Stimulated activated CD8-positive, alpha-beta memory T cell treated with anti-CD3 and anti-CD28 coated beads, Interleukin-12 subunit alpha, Interleukin-12 subunit beta, amount 100 ng/mL, for 1 hour (primary cell): ENCODE results near the gene EYA4.

Source experiments
- DNase-seq: peaks from one replicate; pipeline ENCODE4 v3.0.0-alpha.2; 2020; ENCODE audit warnings: low read depth

The EYA4 gene

DNA sequence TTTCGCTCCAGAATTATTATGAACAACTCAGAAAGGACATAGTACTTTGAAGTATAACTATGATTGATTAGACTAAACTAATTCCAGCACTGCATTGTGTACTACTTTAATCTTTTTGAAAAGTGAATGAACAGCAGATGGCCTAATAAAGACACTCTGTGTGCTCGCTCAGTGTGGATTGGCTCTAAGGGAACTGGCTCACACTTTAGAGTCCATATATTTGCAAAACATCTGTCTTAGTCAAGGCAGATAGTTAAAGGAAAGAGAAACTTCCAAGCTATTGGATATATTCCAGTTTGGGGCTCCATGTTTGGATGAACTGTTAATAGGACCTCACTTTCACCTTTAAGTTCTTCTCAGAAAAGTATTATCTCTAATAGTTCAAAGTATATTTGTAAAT is 218.9 kb downstream of the EYA4 start:
- no peak for DNase-seq

DNA sequence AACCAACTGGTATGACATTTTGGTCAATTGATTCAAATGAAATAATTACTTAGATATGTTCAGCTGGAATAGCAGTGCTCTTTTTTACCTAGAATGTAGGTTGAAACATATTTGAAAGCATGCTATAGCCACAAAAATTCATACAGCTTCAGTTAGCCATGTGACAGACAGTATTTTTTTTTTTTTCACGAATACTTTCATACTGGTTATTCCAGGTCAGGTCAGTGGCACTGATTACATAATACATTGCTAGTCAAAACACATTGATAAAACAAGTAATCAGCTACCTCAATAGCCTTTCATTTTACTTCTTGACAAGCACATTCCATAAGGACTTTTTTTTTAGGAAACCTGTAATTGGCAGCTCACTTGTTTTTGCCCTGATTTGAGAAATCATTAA is 222.6 kb downstream of the EYA4 start:
- DNase-seq = no peak

DNA sequence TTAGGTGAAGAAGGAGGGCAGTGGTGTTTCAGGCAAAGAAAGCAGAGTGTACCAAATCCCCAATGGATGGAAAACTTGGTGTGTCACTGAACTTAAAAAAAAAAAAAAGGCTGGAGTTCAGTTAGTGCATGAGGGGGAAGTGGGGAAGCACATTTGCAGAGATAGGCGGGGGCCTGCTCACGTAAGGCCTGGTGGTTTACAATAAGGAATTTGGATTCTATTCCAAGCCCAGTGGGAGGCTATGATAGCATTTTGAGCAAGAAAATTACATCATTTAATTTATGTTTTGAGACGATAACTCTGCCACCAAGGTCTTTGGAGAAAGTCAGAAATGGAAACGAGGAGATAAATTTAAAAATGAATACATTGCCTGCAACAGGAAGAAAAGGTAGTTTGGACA is 225.5 kb downstream of the EYA4 start:
- DNase-seq = no peak

DNA sequence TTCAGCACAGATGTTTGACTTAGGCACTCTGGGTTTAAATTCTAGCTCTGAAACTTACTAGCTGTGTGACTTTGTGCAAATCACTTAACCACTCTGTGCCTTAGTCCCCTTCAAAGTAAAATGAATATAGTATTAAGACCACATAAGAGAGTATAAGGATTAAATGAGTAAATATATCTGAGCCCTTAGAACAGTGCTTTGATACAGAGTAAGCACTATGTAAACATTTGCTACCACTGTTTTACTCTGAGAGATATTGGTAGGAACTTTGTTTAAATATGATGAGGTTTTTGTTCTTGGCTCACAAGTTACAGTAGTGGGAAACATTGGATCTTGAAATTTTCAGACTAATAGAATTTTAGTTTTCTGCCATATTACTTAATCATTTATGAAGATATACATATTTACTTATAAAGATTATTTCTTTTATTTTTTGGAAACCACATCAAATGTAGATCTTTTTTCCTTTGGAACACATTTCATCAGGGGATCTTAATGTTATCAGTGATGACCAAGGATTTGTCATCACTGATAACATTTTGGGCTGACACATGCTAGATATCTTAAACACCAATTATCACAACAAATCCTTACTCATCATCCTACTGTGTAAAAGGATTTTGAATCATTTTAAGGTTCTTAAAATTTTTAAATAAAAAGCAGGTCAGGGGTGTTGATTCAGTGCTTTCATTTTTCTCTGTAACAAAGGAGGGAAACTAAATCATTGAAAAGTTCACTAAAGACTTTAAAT is 226.2 kb downstream of the EYA4 start:
- DNase-seq = no peak

DNA sequence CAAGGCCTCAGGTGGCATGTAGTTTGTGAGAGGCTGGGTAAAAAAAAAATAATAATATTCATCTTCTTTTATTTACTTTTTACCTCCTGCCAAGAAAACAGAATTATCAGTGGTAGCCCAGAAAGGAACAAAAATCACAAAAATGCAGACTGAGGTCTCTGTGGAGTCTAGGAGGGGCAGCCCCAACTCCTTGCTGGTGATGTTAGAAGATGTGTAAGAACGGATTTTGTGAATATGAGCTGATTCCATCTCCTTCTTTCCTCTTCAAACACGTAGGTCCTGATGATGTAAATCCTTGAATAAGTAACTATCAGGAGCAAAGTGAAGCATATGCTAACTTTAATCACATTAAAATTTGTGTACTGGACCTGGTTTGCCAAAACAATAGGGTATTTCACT is 226.8 kb downstream of the EYA4 start:
- DNase-seq = no peak

DNA sequence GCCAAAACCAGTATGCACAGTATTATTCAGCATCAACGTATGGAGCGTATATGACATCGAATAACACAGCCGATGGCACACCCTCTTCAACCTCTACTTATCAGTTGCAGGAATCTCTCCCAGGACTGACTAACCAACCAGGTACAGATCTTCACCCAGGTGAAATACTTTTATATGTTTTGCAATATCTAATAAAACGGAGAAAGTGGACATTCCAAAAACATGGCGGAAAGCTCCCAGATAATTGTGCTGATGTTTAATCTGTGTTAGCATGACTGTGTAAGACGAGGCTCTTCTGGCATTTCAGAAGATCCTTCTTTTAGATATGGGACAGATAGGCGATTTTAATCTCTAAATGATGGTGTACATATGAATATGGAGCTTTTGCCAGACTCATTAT is 227.4 kb downstream of the EYA4 start:
- no peak for DNase-seq

DNA sequence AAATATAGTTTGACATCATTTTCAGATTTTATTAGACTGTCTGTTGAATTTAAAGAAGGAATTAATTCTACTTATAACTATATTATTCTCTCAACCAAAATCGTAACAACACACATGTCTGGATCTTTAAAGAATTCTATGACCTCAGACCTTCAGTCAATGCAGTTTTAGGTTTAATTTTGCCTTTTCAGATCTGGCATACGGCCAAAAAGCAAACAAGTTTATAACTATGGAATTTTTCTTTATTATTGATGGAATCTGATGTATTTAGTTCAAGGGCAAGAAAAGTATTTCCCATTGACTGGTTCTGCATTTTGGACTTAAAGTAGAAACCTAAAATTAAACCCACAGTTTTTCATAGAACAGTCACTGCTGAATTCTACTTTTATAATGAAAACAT is 233.4 kb downstream of the EYA4 start:
- no peak for DNase-seq

DNA sequence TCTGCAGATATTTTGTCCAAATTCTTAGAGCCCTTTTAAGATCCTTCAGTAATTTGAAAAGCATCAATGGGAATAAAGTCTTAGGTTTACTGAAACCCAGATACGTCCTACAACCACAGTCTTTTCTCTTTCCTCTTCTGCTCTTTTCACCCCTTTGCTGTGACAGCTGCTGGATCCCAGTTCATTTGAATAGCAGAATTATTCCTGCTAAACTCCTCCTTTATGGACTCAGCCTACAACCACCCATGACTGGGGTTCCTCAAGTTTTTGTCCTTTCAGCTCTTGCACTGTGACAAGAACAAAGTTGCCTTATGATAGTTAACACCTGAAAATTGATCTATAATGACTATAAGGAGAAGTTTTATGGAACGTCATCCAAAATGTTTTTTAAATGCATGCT is 237.5 kb downstream of the EYA4 start:
- DNase-seq = no peak

DNA sequence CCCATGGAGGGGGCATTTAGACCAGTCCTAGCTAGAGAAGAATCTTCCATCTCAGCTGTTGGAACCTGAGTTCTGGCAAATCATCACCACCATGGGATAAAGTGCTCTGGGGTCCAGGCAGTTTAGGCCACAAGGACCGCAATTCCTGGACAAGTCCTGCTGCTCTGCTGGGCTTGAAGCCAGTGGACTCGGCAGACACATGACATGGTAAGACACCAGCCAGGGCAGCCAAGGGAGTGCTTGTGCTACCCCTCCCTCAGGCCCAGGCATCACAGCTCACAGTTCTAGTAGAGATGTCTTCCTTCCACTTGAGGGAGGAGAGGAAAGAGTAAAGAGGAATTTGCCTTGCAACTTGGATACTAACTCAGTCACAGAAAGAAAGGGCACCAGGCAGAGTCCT is 246.0 kb downstream of the EYA4 start:
- DNase-seq = no peak

DNA sequence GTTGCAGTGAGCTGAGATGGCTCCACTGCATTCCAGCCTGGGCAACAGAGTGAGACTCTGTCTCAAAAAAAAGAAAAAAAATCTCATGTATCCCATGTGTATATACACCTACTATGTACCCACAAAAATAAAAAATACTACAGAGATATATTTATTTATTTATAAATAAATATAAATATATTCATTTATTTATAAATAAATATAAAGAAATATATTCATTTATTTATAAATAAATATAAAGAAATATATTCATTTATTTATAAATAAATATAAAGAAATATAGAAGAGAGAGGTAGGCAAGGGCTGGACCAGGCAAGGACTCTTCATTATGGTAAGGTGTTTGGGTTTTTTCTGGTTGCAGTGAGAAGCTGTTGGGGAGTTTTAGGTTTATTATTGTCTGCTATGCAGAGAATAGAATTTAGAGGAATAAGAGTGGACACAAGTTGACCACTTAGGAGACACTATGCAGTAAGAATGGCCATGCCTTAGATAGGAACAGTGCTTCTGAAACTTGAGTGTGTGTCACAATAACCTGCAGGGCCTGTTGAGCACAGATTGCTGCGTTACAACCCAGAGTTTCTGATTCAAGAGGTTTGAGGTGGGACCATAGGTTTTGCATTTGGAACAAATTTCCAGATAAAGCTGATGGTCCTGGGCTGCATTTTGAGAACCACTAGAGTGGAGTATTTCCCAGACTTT is 254.2 kb downstream of the EYA4 start:
- no peak for DNase-seq

DNA sequence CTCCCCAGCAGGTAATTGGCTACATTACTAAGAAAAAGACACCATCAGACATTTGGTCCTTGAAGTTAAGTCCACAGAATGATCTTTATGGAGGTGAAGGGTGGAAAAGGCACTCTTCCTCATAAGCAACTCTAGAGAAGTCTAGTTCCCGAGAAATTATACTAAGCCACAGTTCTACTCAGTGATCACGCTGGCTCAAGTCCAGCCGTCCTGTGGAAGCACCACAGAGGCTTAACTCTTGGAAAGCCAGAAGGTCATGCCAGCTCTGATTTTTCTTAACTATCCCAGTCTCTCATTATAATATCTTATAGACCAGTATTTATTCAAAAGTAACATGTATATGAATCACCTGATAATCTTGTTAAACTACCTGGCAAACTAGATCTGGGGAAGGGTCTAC is 258.5 kb downstream of the EYA4 start:
- DNase-seq = no peak

DNA sequence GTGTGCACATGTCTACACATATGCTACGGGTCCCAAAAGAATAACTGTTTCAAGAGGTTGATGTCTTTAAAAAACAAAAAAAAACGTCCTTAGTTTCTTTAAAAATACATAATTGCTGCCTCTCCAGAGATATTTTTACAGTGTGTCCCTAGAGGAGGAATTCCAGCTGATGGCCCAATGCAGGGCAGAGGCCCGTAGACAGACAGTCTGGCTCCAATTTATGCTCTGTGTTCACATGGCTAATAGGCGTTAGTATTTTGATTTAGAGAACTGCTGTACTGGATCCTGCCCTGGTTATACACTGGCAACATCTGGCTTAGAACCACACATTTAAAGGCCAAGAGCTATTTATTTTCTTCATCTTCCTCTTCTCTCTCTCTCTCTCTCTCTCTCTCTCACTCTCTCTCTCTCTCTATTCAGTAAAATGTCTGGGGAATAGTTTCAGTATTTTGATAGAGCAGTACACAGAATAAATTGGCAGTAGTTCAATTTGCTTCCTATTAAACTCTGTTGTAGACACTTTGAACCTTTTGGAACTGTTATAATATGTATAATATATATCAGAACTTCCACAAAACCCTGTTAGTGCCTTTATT is 260.6 kb downstream of the EYA4 start:
- DNase-seq = no peak

DNA sequence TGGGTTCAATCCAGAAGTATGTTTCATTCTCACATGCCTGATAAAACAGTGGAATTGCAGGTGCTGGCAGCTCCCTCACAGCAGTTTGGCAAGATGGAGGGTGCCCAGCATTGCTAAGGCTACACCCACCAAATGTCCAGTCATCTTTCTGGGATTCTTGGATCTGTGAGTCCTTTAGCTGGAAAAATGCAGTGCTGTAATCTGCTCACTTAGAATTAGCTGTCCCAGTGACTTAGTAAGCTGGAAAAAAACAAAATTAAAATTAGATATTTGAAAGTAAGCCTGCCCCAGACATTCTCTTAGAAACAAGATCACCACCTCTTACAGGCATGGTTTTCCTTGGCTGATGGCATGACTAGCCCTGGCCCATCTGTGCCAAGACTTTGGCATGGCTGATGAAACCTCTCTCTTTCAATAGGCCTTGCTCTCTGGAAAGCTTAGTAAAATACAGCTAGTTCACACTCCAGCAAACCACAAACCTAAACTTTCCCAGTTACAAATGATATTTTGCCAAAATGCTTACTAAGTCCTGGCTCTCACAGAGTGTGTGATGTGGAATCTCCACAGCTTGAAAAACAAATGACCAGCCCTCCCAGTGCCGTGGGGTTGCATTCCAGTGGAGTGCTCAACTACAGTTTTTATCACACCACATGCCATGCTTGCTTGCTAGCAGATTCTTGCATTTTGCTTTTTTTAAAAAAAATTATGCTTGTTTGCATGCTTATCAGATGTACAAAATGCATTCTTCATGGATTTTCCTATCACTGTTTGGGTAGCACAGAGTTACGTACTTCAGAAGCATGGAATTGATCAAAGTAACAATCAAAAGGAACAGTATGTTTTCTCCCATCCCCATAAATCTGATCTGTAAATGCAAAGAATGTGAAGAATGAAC is 261.5 kb downstream of the EYA4 start:
- DNase-seq = no peak

DNA sequence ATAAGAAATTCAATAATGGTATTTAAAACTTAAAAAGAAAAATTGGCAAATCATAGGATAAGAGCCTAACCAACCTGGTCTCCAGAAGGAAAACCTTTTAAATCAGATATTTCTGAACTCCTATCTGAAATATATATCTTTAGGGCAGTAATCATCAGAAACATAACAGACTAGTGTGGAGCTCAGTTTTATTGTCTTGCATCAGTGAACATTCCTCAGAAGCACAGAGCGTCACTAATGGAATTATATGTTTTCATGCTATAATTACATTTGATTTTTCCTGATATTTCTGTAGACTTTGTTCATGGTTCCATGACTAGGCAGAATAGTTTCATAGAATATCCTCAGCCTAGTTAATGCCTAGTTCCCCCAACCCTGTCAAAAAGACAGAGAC is 262.2 kb downstream of the EYA4 start:
- no peak for DNase-seq

DNA sequence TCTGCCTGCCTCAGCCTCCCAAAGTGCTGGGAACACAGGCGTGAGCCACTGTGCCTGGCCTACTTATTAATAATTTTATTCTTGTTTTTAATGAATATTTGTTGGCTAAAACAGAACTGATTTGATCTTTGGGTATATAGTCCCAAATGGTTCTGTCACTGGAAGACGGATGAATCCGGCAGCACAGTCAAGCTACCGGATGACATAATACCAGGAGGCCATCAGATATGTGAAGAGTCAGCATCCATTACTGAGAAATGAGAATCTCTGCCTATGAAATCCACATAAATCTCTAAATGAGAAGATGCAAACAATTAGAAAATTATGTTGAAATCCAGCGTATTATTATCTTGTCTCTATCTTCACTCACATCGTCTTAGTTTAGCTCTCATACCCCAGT is 263.0 kb downstream of the EYA4 start:
- DNase-seq = no peak

DNA sequence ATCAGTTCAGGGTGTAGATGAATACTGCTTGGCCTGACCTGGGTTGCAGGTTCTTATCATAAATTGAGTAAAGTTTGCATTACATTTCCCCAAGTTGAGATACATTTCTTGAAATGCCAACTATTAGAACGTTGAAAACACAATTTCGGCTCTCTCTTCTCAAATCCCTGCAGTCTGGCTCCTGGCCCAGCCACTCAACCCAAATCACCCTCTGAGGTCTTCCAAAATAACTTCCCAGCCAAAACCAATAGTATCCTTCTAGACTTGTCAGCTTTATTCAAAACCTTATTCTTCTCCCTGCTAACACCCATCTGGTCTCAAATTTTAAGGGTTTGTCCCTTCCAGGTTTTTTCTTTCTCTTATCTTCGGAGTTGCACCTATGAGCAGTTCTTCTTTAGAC is 263.6 kb downstream of the EYA4 start:
- DNase-seq = no peak

DNA sequence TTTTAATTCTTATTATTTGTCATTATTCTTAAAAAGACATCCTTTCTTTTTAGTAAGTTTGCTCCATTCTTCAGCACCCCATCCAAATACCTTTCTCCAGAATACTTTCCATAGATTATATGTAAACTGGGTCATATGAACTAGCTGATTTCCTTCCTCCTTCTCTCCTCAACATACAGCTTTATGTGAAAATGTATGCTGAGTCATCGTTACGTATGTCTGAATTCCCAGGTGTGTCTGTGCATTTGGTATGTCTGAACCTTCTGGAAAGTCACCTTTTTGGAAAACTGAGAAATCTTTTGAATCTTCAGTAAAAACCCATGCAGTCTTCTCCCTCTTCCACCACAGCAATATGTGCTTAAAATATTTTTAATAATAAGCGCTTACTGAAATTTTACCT is 264.5 kb downstream of the EYA4 start:
- DNase-seq = no peak

DNA sequence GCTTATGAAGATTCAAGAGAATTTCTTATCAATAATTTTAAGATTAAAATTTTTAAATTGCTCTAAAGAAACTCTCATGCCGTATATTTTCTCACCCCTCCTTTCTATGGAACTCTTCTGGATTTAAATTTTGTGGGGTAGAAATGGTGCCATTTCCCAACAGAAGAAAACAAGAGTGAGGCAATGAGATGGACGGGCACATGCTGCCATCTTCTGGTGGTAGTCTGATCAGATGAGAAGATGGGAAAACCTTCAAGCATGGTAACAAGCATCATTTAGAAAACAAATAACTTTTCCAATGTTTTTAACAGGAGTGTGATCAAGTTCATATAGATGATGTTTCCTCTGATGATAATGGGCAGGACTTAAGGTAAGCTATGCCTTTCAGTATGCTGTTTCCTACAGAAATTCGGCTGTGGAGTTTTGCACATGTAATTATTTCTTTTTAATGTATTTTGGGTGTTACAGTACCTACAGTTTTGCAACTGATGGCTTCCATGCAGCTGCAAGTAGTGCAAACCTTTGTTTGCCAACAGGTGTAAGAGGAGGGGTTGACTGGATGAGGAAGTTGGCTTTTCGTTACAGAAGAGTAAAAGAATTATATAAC is 271.4 kb downstream of the EYA4 start:
- DNase-seq = no peak

DNA sequence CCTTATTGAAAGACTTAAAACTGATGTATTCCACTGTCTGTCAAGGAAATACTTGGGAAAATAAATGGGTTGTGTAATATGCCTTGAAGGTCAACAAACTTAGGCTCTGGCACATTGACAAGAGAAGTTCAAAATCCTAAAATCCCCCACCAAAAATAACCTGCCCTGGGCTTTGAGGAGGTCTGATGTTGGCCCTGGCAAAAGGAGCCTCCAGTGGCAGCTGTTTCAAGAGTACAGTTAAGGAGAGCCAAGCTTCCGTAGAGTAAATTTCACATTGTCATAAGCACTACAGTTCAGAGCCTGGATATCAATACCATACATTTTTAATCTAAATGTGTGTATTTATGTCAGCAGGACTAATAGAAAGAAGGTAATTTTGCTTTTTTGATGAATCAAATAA is 282.7 kb downstream of the EYA4 start:
- DNase-seq = no peak

DNA sequence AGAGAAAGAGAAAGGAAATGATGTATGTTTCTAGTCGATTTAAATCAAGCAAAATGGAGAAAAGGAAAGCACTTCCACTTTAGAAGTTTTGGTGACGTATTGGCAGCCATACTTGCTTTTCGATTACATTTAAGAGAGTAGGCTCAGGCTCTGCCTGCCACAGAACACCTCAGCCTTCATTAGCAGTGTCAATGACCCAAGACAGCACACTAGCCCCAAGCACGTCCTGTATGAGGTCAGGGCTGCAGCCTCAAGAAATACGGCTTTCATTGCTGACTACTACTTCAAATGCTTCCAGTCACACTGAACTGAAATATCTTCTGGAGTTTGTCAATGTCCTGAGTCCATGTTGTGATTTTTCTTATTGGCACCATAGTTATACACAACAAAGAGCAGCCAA is 285.3 kb downstream of the EYA4 start:
- DNase-seq = no peak

DNA sequence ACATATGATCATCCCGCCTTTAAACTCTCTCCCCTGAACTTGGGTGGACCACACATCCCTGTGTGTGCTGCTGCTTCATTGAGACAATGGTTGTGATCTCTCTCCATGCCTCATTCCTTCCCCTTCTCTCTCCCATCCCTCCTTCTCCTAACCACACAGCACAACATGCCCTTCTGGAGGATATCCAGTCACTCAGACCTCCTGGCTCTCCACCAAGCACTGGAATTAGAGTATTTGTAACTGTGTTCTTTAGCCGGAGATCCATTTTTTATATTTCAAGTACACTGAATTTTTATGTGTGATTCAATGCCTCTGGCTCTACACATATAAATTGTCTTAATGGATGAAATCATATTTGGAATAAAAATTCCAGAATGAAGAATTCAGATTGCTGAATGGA is 287.4 kb downstream of the EYA4 start:
- no peak for DNase-seq

DNA sequence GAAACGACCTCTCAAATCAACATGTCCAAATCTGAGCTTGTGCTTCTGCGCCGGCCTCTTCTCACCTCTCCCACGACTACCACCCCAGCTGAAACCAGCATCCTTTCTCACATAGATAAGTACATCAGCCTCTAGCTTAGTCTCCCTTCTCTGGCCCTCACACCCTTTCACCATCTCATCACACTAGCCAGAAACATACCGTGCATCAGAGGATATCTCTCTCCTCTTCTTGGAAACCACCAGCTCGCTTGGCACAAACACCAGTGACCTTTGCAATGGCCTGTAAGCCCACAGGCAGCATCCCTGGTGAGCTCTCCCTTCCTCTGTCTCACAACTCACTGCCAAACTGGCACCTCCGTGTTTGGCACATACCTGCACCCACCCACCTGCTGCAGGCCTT is 291.8 kb downstream of the EYA4 start:
- no peak for DNase-seq
